SIG-M5 treated with dmso at 0.1 percent for 504 hours (cell line): ENCODE data around the gene NCLN.
"Not testable (repeated sequence)": the region's sequence is repeated elsewhere in the genome, so short reads cannot be mapped to it uniquely, and the experiment has no call there.

Experiments used
- DNase-seq: peaks from one replicate; lab custom pipeline; 2025; ENCODE audit not compliant: unreplicated experiment; lab: John Stamatoyannopoulos, UW

Gene NCLN

GRCh38 chr19:3222709-3223108, 37.0 kb downstream of the NCLN start:
- no peak for DNase-seq

DNA sequence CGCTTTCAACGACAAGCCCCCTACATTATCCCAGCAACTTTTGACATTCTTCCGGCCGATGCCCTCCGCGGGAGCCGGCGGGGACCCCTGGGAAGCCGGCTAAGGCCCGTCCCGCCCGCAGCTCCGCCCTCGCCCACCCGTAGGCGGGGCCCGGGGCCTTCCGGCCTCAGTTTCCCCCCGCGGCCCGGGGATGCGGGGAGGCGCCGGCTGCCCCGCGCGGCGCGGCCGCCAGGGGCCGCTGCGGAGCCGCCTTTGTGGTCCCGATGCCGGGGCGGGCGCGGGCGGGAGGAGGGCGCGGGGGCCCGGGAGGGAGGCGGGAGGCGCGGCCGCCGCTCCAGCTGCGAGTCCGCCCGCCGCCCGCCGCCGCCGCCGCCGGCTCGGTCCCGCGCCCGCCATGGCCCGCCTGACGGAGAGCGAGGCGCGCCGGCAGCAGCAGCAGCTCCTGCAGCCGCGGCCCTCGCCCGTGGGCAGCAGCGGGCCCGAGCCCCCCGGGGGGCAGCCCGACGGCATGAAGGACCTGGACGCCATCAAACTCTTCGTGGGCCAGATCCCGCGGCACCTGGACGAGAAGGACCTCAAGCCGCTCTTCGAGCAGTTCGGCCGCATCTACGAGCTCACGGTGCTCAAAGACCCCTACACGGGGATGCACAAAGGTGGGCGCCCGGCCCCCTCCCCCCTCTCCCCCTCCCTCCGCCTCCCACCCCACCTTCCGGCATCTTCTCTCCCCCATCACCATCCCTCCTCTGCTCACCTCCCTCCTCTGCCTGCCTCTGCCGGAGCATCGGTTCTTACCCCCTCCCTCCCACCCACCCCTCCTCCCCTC, 38.8 kb downstream of the NCLN start, which contains the start of gene CELF5:
Gene CELF5 (plus strand): TSS at position 316 of the 823 bp plus-strand sequence. CDS start 79 bp downstream, at position 395.
- DNase-seq: no peak

DNA sequence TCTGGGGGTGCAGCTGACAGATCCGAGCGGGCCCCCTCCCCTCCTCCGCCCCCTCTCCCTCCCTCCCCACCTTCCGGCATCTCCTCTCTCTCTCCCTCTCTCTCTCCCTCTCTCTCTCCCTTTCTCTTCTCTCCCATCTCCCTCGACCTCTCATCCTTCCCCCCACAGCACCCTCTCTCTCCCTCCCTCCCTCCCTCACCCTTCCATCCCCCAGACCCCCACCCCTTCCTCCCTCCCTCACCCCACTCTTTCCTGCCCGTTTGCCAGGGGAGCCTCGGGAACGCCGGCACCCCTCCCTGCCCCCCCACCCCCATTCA, 39.4 kb downstream of the NCLN start:
- DNase-seq: no peak

- DNase-seq: no peak
These were observed 40.0 kb downstream of the NCLN start for GRCh38 chr19:3225677-3226093.

GRCh38 chr19:3227054-3227626, 41.4 kb downstream of the NCLN start:
- no peak for DNase-seq

DNA sequence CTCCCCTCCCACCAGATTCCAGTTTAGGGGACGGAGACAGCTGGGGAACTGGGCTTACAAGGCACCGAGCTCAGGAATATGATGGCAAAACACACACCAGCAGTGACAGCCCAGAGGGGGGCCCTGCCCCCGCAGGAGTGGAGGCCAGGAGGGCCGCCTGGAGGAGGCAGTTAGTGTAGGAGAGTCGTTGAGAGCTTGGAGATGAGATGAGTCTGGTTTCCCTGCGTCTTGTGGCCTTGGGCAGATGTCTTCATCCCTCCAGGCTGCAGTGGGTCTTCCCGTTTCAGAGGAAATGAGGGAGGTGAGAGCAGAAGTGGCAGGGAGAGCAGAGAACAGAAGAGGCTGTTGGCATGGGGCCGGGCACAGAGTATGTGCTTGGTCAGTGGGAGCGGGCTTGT, 43.6 kb downstream of the NCLN start:
- DNase-seq: no peak

DNA sequence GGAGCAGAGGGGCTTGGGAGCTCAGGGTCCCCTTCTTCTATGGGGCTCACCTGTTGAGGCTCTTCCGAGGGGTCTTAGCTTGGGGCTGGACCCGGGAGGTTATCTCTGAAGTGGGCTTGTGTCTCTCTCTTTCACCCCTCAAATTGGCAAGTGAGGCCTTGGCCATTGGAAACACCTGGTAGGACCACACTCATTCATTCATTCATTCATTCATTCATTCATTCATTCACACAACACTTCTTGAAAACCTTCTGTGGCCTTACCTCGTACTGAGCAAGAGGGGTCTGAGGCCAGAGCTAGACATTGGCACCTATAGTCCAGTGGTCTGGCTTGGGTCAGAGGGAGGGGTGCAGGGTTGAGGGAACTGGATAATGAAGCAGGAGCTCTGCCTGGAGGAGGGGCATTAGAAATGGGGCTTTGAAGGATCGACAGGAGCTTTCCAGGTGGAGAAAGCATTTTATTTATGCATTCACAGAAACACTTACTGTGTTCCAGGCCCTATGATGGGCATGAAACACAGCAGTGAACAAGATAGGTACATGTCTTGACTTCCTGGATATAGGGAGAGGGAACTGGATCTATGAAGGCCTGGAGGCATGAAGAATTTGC, 44.3 kb downstream of the NCLN start:
- DNase-seq: no peak

GRCh38 chr19:3231288-3231687, 45.6 kb downstream of the NCLN start:
- DNase-seq: no peak

GRCh38 chr19:3233116-3233515, 47.4 kb downstream of the NCLN start:
- DNase-seq: no peak

DNA sequence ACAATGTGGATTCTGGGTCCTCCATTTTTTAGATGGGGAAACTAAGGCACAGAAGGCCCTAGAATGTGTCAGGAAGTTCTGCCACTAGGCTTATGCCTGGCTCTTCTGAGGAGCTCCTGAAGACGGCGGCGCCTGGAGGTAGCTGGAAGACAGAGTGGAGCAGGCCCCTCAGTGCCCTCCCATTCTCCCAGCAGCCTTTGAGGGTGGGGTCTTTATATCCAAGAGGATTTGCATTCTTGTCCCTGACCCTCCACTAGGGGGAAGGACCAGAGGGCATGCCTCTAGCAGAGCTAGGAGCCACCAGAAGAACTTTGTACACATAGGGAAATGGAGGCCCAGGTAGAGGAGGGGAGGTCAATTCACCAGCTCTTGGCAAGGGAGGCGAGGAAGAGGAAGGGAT, 48.1 kb downstream of the NCLN start:
- no peak for DNase-seq

DNA sequence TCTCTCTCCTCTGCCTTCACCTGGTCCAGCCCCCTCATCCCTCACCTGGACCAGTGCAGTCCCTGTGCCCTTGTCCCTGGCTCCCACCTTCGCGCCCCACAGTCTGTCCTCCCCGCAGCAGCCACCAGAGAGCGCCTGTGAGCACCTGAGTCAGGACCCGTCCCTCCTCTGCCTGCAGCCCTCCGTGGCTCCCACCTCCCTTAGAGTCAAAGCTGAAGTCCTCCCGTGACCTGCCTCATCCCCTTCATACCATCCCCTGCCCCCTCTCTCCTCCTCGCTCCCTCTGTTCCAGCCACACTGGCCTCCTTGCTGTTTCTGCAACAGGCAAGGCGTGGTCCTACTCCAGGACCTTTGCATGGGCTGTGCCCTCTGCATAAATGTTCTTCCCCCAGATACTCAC, 49.1 kb downstream of the NCLN start:
- no peak for DNase-seq

DNA sequence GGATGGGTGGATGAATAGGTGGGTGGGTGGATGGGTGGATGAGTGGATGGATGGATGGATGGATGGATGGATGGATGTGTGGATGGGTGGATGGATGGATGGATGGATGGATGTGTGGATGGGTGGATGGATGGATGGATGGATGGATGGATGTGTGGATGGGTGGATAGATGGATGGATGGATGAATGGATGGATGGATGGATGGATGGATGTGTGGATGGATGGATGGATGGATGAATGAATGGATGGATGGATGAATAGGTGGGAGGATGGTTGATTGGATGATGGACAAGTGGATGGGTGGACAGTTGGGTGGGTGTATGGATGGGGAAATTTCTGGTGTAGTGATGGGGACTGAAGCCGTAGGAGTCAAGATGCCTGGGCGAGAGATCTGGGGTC, 49.9 kb downstream of the NCLN start:
- DNase-seq: not testable (repeated sequence)

DNA sequence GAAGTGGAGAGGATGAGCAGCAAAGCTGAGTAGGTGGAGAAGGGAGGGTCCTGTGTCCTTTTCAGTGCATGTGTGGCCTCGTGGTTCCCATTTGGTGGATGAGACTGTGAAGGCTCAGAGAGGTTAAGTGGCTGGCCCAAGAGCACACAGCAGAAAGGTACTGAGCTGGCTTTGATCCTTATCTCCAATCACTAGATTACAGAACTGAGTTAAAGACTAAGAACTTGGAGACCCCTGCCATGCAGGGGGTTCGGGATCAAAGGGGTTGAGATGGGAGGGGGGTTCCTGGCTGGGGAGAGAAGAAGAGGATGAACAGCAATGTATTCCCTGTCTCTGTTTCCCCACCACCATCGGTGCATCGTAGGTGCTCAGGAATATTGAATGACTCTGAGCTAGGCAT, 50.5 kb downstream of the NCLN start:
- DNase-seq: no peak

DNA sequence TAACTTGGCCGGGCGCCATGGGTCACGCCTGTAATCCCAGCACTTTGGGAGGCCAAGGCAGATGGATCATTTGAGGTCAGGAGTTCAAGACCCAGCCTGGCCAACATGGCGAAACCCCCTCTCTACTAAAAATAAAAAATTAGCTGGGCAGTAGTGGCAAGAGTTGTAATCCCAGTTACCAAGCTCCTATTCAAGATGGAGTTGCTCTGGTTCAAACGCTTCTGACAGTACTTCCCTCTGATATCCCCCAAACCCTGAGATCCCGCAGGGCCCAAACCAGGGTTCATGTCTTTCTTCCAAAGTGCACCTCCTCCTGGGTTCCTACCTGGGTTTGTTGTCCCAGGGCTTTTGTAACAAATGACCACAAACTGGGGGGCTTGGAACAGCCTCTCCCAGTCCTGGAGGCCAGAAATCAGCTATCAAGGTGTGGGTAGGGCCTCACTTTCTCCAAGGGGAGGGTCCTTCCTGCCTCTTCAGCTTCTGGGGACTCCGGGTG, 52.4 kb downstream of the NCLN start:
- DNase-seq: no peak

- DNase-seq: no peak
These were observed 53.6 kb downstream of the NCLN start for GRCh38 chr19:3239367-3239766.

DNA sequence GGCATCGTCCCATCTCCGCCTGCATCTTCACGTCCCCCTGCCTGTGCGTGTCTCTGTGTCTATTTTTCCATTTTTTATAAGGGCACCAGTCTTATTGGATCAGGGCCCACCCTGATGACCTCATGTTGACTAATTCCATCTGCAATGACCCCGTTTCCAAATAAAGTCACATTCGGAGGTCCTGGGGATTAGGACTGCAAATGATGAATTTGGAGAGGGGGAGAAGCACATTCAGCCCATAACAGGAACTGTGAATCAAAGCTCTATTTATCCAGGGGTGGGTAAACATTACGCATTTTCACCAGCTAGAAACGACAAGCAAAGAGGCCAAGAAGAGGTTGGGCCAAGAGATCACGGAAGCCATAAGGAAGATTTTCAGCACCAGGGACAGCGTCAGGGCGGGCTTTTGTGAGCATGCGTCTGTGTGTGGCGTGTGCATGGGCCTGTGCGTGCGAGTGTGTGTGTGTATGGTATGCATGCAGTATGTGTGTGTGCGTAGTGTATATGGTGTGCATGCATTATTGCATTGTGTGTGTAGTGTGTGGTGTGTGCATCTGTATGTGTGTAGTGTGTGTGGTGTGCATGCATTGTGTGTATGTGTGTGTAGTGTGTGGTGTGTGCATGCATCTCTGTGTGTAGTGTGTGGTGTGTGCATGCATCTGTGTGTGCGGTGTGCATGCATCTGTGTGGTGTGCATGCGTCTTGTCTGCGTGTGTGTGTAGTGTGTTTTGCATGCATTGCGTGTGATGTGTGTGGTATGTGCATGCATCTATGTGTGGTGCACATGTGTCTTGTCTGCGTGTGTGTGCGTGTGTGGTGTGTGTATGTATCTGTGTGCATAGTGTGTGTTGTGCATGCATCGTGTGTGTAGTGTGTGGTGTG, 58.3 kb downstream of the NCLN start:
- peak; percentile 66 for DNase-seq

- DNase-seq: no peak
These were observed 59.3 kb downstream of the NCLN start for GRCh38 chr19:3245050-3245449.

DNA sequence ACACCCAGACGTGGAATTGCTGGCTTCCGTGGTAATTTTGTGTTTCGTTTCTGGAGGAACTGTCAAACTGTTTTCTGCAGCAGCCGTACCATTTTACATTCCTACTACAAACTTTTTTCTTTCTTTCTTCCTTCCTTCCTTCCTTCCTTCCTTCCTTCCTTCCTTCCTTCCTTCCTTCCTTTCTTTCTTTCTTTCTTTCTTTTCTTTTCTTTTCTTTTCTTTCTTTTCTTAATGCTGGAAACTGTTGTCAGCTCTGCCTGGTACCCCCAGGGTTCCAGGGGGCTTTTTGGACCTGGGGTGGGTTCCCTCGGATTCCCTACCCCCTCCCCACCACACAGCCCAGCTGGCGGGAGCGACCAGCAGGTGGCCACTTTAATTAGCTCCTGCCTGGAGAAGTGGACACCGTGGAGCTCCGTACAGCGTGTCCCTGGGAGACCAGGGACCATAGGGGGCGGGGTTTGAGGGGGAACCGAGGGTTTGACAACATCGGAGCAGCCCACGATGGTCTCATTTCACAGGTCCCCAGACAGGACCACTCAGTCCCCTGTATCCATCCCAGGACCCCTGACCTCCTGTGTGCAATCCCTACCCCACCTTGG, 63.1 kb downstream of the NCLN start:
- no peak for DNase-seq

GRCh38 chr19:3249408-3249807, 63.7 kb downstream of the NCLN start:
- no peak for DNase-seq

DNA sequence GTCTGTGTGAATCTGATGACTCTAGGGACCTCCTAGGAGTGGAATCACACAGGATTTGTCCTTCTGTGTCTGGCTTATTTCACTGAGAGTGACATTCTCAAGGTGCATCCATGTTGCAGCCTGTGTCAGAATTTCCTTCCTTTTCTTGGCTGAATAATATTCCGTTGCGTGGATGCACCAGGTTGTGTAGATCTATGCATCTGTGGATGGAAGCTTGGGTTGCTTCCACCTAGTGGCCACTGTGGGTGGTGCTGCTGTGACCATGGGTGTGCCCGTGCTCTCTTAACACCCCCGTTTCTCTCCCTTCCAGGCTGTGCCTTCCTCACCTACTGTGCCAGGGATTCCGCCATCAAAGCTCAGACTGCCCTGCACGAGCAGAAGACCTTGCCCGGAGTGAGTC, 64.9 kb downstream of the NCLN start:
- no peak for DNase-seq

- DNase-seq: no peak
These were observed 65.5 kb downstream of the NCLN start for GRCh38 chr19:3251229-3251628.
